IPS-18c (cell line): ENCODE measurements around the gene FAT2.

Experiments
- H3K4me3 ChIP-seq: 2 replicates; pipeline ENCODE4 v1.7.0; 2013; ENCODE audit warnings: low read depth, mild to moderate bottlenecking, low read length, moderate library complexity; ENCODE audit not compliant: insufficient read depth
- H3K9me3 ChIP-seq: one replicate; pipeline ENCODE4 v1.6.1; 2013; ENCODE audit warnings: mild to moderate bottlenecking, low read length, moderate library complexity; ENCODE audit not compliant: control insufficient read depth, insufficient read depth

FAT2 gene

GRCh38 chr5:151547364-151547763 is 43.8 kb downstream of the FAT2 start:
- H3K4me3 ChIP-seq: no peak overlapping the region
- no peaks in the 10 kb centered on the region for H3K9me3 ChIP-seq

GRCh38 chr5:151541571-151541970 is 49.6 kb downstream of the FAT2 start:
- no peak overlapping the region for H3K4me3 ChIP-seq

More at GRCh38 chr5:151541571-151541970, 49.6 kb downstream of the FAT2 start:
- H3K9me3 ChIP-seq: no peaks in the 10 kb centered on the region
